Loucy (cell line): ENCODE results near the gene DCUN1D5.

Experiments
- CTCF ChIP-seq: fragments of 200-600 bp; sonication (generic); conservative IDR thresholded peaks from 2 replicates; pipeline ENCODE4 v1.5.1; 2014; ENCODE audit warnings: mild to moderate bottlenecking, antibody characterized with exemption, low read length
- EZH2phosphoT487 ChIP-seq: fragments of 200-600 bp; IDR thresholded peaks from 2 replicates; pipeline ENCODE4 v1.6.1; 2018; ENCODE audit warnings: antibody characterized with exemption, mild to moderate bottlenecking, moderate library complexity, borderline replicate concordance

GRCh38 chr11:103076361-103076760, 15.6 kb downstream of the DCUN1D5 start:
- TF ChIP-seq CTCF (no peak), EZH2phosphoT487 (no peak)
